ENCODE measurements around the gene SLC16A3.

DNA sequence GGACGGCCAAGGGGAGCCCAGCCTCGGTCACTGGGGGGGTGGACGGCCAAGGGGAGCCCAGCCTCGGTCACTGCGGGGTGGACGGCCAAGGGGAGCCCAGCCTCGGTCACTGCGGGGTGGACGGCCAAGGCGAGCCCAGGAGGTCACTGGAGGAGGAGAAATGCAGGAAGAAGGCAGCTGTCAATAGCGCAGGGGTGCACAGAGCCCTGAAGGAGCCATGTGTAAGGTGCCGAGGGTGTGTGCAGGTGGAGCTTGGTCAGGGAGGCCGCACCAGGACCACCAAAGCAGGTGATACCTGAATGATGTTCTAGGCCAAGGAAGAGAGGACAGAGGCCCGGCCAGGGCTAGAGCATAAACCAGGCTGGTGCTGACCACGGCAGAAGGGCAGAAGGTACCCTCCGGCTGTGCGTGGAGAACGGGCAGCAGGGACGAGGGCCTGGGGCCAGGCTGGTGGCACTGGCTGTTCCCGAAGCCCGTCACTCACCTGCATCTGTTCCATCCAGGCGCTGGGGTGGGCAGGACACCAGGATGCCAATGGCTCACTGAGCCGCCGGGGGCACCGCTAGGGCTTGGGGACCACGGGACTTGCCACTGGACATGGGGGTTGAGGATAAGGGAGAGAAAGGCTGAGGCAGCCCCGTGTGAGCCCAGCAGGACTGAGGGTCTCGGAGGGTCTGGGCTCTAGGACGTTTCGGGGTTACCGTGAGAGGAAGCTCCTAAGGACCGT is 10.3 kb upstream of the SLC16A3 start:
- no peak for TF ChIP-seq CTCF (IDR thresholded peaks at IDR 0.05)
- no peak for TF ChIP-seq POLR2A (IDR thresholded peaks at IDR 0.05)
